Naive thymus-derived CD4-positive, alpha-beta T cell (primary cell): Measurements from ENCODE around the gene COX10. TPM values are rescaled to one million over a fixed set of nuclear protein-coding genes. Genes with fewer than 3 reads are reported as not detected.

Source experiments
- ATAC-seq: fragments of 150-1000 bp; cut with Tn5 transposase; 2 replicates; pipeline ENCODE4 v1.10.0; 2021; ENCODE audit warnings: mild to moderate bottlenecking, moderate library complexity
- CTCF ChIA-PET: fragments of 350-600 bp; sonication (Branson Sonifier 250); formaldehyde crosslinking; loops from one replicate; lab custom pipeline; 2021; ENCODE audit warnings: antibody characterized with exemption; lab: Charles Lee
- POLR2A ChIA-PET: fragments of 350-600 bp; sonication (Branson Sonifier 250); formaldehyde crosslinking; loops from one replicate; lab custom pipeline; 2021; ENCODE audit warnings: antibody characterized with exemption, inconsistent platforms; lab: Charles Lee
- DNase-seq, 9 donors: peaks; one replicate each; pipeline versions ENCODE4 v3.0.0 to v3.0.0-alpha.2; 2020 to 2022; ENCODE audit warnings: mixed read lengths in 1 of 9
- H3K27ac ChIP-seq: one replicate; pipeline ENCODE4 v1.7.0; 2013; ENCODE audit warnings: mild to moderate bottlenecking, low read depth, low read length, moderate library complexity
- H3K27me3 ChIP-seq, 2 donors: one replicate each; pipeline ENCODE4 v1.7.0; 2013; ENCODE audit warnings: low read length in 2 of 2, mild to moderate bottlenecking in 2 of 2, moderate library complexity in 2 of 2; ENCODE audit not compliant: control insufficient read depth in 2 of 2, insufficient read depth in 2 of 2
- H3K36me3 ChIP-seq, 3 experiments: 1 replicate in 2 of 3; 2 replicates in 1 of 3; pipeline ENCODE4 v1.7.0; 2013; ENCODE audit warnings: low read length in 3 of 3, mild to moderate bottlenecking in 3 of 3, moderate library complexity in 1 of 3; ENCODE audit not compliant: insufficient read depth in 3 of 3, control insufficient read depth in 2 of 3
- H3K4me1 ChIP-seq, 2 donors: one replicate each; pipeline ENCODE4 v1.7.0; 2013; ENCODE audit warnings: low read length in 2 of 2, mild to moderate bottlenecking in 2 of 2, moderate library complexity in 1 of 2; ENCODE audit not compliant: control insufficient read depth in 2 of 2, insufficient read depth in 2 of 2
- H3K4me3 ChIP-seq: 2 replicates; pipeline ENCODE4 v1.7.0; 2013; ENCODE audit warnings: mild to moderate bottlenecking, low read length
- H3K9me3 ChIP-seq, 3 experiments: 1 replicate in 2 of 3; 2 replicates in 1 of 3; pipeline ENCODE4 v1.7.0; 2013; ENCODE audit warnings: low read length in 3 of 3; ENCODE audit not compliant: control insufficient read depth in 2 of 3
- H3K27ac Mint-ChIP-seq, 9 donors: one replicate each; pipeline ENCODE4 v1.8.0; 2020 to 2022; ENCODE audit warnings: mixed read lengths in 9 of 9, mild to moderate bottlenecking in 8 of 9, moderate library complexity in 5 of 9, inconsistent platforms in 2 of 9
- H3K27me3 Mint-ChIP-seq, 5 donors: one replicate each; pipeline ENCODE4 v1.8.0; 2021 to 2022; ENCODE audit warnings: mixed read lengths in 5 of 5, mild to moderate bottlenecking in 1 of 5
- H3K36me3 Mint-ChIP-seq, 5 donors: one replicate each; pipeline ENCODE4 v1.8.0; 2020 to 2022; ENCODE audit warnings: mixed read lengths in 5 of 5, mild to moderate bottlenecking in 3 of 5, inconsistent platforms in 1 of 5
- H3K4me1 Mint-ChIP-seq, 7 donors: one replicate each; pipeline ENCODE4 v1.8.0; 2020 to 2022; ENCODE audit warnings: mixed read lengths in 7 of 7, mild to moderate bottlenecking in 3 of 7, inconsistent platforms in 1 of 7
- H3K4me3 Mint-ChIP-seq, 10 donors: one replicate each; pipeline ENCODE4 v1.8.0; 2020 to 2022; ENCODE audit warnings: mild to moderate bottlenecking in 10 of 10, mixed read lengths in 10 of 10, moderate library complexity in 6 of 10, inconsistent platforms in 2 of 10
- H3K9me3 Mint-ChIP-seq, 11 donors: one replicate each; pipeline ENCODE4 v1.8.0; 2020 to 2022; ENCODE audit warnings: mixed read lengths in 11 of 11, mild to moderate bottlenecking in 4 of 11, inconsistent platforms in 1 of 11, moderate library complexity in 1 of 11
- intact Hi-C, 2 donors: fragments of 100-400 bp; cut with micrococcal nuclease; formaldehyde crosslinking; loops; one replicate each; pipeline ENCODE4 v1.15.1; 2023
- polyA plus RNA-seq, 2 donors: library from polyadenylated mRNA; unstranded; fragments of 300-500 nt; fragmentation: Illumina TruSeq; gene quantifications; one replicate each; pipeline ENCODE4 v1.2.3, GENCODE V29; 2021
- total RNA-seq, 6 experiments: library from RNA in 5 of 6; stranded (reverse) in 5 of 6; gene quantifications; 1 replicate in 5 of 6; 2 replicates in 1 of 6; pipeline ENCODE4 v1.2.3 and lab custom pipeline; 2021 to 2026

COX10 gene
- total and polyA plus RNA-seq, 7 experiments from 2014 or later = 16.2 to 30.6 (median 20.2) TPM

DNA sequence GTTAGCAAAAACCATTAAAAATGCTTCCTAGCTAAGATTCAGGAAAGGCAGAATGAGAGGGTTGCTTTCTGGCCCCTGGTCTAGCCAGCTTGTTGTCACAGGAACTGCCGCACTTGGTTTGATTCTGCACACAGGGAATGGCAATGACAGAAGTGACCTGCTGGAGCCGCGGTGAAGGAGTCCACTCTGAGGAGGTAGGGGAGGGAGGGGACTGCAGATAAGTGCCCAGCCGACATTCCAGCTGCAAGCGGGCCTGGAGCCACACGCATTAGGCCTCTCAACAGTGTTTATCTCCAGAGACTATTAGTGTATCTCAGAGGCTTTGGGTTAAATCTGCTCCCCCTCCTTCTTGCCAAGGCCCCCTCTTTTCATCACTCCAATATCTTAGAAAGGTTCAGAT, 128.7 kb downstream of the COX10 start:
- DNase-seq = no peak
- peaks cover 72 to 96% (median 91%) of the 10 kb centered on the region in 7 donors for H3K4me1 Mint-ChIP-seq
- H3K36me3 ChIP-seq = no peaks in the 10 kb centered on the region
- intact Hi-C loops = no loop called here
- no peak for ATAC-seq
- H3K27me3 ChIP-seq = no peaks in the 10 kb centered on the region
- no peaks in the 10 kb centered on the region for H3K27me3 Mint-ChIP-seq
- CTCF ChIA-PET = no interaction called here
- peak overlapping the region; percentile 54 to 82 (median 74) for H3K4me3 Mint-ChIP-seq
- no peaks in the 10 kb centered on the region for H3K9me3 Mint-ChIP-seq
- peak overlapping the region; percentile 63 for H3K27ac ChIP-seq
- no peak overlapping the region for H3K4me3 ChIP-seq
- peaks cover 86 to 87% of the 10 kb centered on the region in 2 donors for H3K4me1 ChIP-seq
- H3K9me3 ChIP-seq = no peaks in the 10 kb centered on the region
- H3K27ac Mint-ChIP-seq = peak overlapping the region; percentile 86 to 99 (median 96)
- H3K36me3 Mint-ChIP-seq = peaks cover 0 to 46% (median 0%) of the 10 kb centered on the region in 5 donors
- POLR2A ChIA-PET = interaction anchor here (1.2 to 5.8 kb wide), 3 partner anchors 8 to 127 kb away, joined by 3 to 69 read pairs (median 4); partner anchors contain the start of gene HS3ST3B1

DNA sequence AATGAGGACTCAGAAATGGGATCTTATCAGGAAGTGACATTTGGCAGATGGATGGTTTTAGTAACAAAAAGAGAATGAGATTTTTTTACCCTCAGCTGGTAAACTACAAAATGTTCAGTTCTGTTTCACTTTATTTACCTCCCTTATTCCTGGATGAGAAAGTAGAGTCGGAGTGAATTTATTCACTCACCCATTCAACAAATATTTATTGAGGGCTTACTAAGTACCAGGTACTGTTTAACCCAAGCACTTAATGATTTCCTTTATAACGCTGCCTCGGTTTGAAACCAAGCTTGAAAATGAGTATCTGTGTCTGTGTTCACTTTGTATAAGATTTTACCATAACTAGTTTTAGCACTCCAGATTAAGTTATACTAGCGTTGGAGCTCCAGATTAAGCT, 129.3 kb downstream of the COX10 start:
- Mint-ChIP-seq H3K9me3 (no peaks in the 10 kb centered on the region), H3K4me1 (peaks cover 75 to 96% (median 91%) of the 10 kb centered on the region in 7 donors), H3K27ac (peak overlapping the region; percentile 86 to 99 (median 96)), H3K36me3 (peaks cover 0 to 45% (median 0%) of the 10 kb centered on the region in 5 donors), H3K4me3 (peak overlapping the region; percentile 54 to 82 (median 73)), H3K27me3 (no peaks in the 10 kb centered on the region)
- no peak for ATAC-seq
- peak overlapping the region; percentile 71 for H3K27ac ChIP-seq
- H3K36me3 ChIP-seq = no peaks in the 10 kb centered on the region
- ChIA-PET CTCF (interaction anchor here (0.7 to 0.9 kb wide), 2 partner anchors 73 to 102 kb away, joined by 4 to 5 read pairs; partner anchors contain the start of gene HS3ST3B1), POLR2A (interaction anchor here (0.6 to 5.8 kb wide), 2 partner anchors 44 to 103 kb away, joined by 3 to 69 read pairs; partner anchors contain the start of gene HS3ST3B1)
- H3K9me3 ChIP-seq = no peaks in the 10 kb centered on the region
- H3K4me1 ChIP-seq = peaks cover 91 to 92% of the 10 kb centered on the region in 2 donors
- intact Hi-C loops = no loop called here
- no peak for DNase-seq
- no peaks in the 10 kb centered on the region for H3K27me3 ChIP-seq
- no peak overlapping the region for H3K4me3 ChIP-seq

DNA sequence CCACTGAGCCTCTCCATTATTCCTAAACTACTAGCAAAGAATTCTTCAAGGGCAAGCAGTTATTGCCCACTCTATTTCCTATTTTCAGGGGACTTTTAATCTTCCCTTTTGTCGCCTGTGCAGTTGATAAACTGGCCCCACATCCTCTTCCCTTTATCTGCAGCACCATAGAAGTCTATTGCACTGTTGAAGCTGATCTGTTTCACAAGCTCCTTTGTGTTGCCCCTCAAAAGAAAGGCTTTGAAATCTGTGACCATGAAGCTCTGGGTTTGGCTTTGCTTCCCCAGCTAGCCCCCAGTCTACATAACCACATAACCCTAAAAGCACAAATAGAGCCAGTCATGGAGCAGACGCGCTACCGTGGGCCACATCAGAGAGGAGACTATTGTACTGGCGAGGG, 130.3 kb downstream of the COX10 start:
- Histone ChIP-seq H3K27ac (peak overlapping the region; percentile 71), H3K27me3 (no peaks in the 10 kb centered on the region), H3K4me1 (peaks cover 93 to 99% of the 10 kb centered on the region in 2 donors), H3K4me3 (peak overlapping the region; percentile 14), H3K9me3 (no peaks in the 10 kb centered on the region), H3K36me3 (no peaks in the 10 kb centered on the region)
- intact Hi-C loops = no loop called here
- peaks cover 85 to 100% (median 97%) of the 10 kb centered on the region in 7 donors for H3K4me1 Mint-ChIP-seq
- CTCF ChIA-PET = interaction anchor here (0.7 to 1.3 kb wide), 4 partner anchors 13 to 315 kb away, joined by 3 to 4 read pairs (median 4); no protein-coding TSS in a partner anchor
- peak overlapping the region; percentile 37 to 82 (median 71) for H3K4me3 Mint-ChIP-seq
- DNase-seq (no peak), ATAC-seq (no peak)
- H3K36me3 Mint-ChIP-seq = peaks cover 0 to 50% (median 0%) of the 10 kb centered on the region in 5 donors
- no peaks in the 10 kb centered on the region for H3K27me3 Mint-ChIP-seq
- H3K27ac Mint-ChIP-seq = peak overlapping the region; percentile 86 to 99 (median 96)
- no peaks in the 10 kb centered on the region for H3K9me3 Mint-ChIP-seq
- POLR2A ChIA-PET = interaction anchor here (0.8 to 5.8 kb wide), 2 partner anchors 102 to 228 kb away, joined by 4 to 69 read pairs; partner anchors contain the start of gene HS3ST3B1

DNA sequence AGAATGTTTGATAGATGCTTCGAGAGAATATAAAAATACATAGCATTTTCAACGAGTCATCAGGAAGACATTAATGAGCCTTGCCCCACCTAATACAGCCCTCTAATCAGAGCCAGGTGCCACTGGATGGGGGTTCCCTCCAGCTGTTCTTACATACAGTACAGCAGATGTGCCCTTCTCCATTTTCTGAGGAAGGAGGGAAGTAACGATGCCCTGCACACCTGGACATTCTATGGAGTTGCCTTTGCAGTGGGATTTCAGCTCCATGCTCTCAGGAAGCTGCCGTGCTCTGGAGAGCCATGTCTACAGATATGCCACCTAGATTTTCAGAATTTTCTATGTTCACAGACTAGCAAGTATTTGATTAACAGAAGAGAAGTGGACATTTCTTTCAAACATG, 131.1 kb downstream of the COX10 start:
- intact Hi-C loops = loop anchor here (5.0 to 10.0 kb wide), 7 partner anchors 46 to 1183 kb away; partner anchors contain the start of gene ELAC2 (in 1 of the 2)
- ChIA-PET POLR2A (interaction anchor here (0.5 to 5.8 kb wide), 6 partner anchors 8 to 228 kb away, joined by 3 to 69 read pairs (median 4); partner anchors contain the start of gene HS3ST3B1), CTCF (interaction anchor here (0.7 to 1.3 kb wide), 2 partner anchors 12 to 109 kb away, joined by 4 read pairs; no protein-coding TSS in a partner anchor)
- H3K27ac ChIP-seq = peak overlapping the region; percentile 71
- peaks cover 0 to 47% (median 0%) of the 10 kb centered on the region in 5 donors for H3K36me3 Mint-ChIP-seq
- peak overlapping the region; percentile 33 to 91 (median 73) for H3K4me3 Mint-ChIP-seq
- no peaks in the 10 kb centered on the region for H3K9me3 Mint-ChIP-seq
- no peak for DNase-seq
- H3K27ac Mint-ChIP-seq = peak overlapping the region; percentile 86 to 99 (median 96)
- peaks cover 91 to 100% (median 97%) of the 10 kb centered on the region in 7 donors for H3K4me1 Mint-ChIP-seq
- H3K9me3 ChIP-seq = no peaks in the 10 kb centered on the region
- no peak for ATAC-seq
- no peaks in the 10 kb centered on the region for H3K27me3 ChIP-seq
- peak overlapping the region; percentile 14 for H3K4me3 ChIP-seq
- peaks cover 93 to 98% of the 10 kb centered on the region in 2 donors for H3K4me1 ChIP-seq
- H3K27me3 Mint-ChIP-seq = no peaks in the 10 kb centered on the region
- no peaks in the 10 kb centered on the region for H3K36me3 ChIP-seq

DNA sequence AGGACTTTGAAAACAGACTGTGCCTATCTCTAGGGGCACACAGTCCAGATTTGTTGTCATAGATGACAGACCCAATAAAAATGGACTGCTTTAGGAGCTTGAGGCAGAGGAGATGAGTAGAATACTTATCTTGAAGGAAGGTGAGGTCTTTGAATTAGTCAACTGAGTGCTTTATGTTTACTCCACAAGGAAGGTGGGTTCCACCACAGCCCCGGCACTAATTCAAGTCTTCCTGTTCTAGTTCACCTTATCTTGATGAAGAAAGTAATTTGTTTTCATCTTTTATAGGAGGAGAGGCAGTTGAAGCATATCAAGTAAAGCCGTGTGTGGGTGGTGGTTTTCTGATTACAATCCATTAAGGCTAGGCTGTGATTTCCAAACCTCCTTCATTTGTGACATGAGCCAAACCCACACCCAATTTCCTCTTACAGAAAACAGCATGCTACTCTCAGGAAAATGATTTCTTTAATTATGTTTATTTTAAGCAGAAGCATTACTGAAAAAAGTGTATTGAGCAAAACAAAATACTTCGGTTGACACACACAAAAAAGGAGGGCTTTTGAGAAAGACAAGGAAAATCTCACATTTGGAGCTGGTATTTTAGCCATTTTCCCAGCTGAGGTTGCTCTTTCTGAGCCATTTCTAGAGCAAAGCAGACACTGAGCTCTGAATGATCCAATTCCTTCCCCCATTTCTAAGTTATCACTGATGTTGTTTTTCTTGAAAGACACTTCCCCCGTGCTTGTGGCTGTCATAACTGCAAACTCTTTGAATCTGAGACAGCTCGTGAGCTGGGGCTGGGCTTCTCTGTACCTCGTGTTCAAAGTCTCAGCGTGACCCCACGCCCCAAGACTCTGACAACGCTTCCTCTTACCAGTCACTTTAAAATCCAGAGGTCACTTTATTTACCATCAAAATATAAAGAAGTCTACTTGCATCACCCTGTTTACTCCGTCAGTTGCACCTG, 132.0 kb downstream of the COX10 start:
- ChIA-PET POLR2A (interaction anchor here (0.5 to 5.8 kb wide), 11 partner anchors 9 to 326 kb away, joined by 3 to 69 read pairs (median 3); partner anchors contain the start of gene HS3ST3B1), CTCF (interaction anchor here (0.7 to 1.3 kb wide), 4 partner anchors 11 to 136 kb away, joined by 3 to 5 read pairs (median 4); partner anchors contain the start of gene HS3ST3B1)
- Histone ChIP-seq H3K27ac (peak overlapping the region; percentile 71), H3K9me3 (no peaks in the 10 kb centered on the region), H3K27me3 (no peaks in the 10 kb centered on the region), H3K4me1 (peaks cover 90 to 98% of the 10 kb centered on the region in 2 donors), H3K4me3 (peak overlapping the region; percentile 14), H3K36me3 (no peaks in the 10 kb centered on the region)
- DNase-seq (peak in 7 of 9 donors; percentile 70 to 88 (median 83)), ATAC-seq (peak; percentile 86)
- no peaks in the 10 kb centered on the region for H3K27me3 Mint-ChIP-seq
- intact Hi-C loops = loop anchor here (1.0 to 10.0 kb wide), 13 partner anchors 47 to 1184 kb away; partner anchors contain the start of genes COX10 (in 1 of the 2) and ELAC2 (in 1 of the 2)
- H3K27ac Mint-ChIP-seq = peak overlapping the region; percentile 86 to 99 (median 96)
- peaks cover 0 to 42% (median 0%) of the 10 kb centered on the region in 5 donors for H3K36me3 Mint-ChIP-seq
- no peaks in the 10 kb centered on the region for H3K9me3 Mint-ChIP-seq
- H3K4me1 Mint-ChIP-seq = peaks cover 91 to 100% (median 97%) of the 10 kb centered on the region in 7 donors
- peak overlapping the region; percentile 66 to 91 (median 75) for H3K4me3 Mint-ChIP-seq
